Measurements from ENCODE around the gene GATB. TPM values are rescaled to one million over a fixed set of nuclear protein-coding genes. Genes with fewer than 3 reads are reported as not detected.

GATB gene
- total RNA-seq, 6 experiments from 2014 or later: 23.1 to 28.2 (median 24.4) TPM

DNA sequence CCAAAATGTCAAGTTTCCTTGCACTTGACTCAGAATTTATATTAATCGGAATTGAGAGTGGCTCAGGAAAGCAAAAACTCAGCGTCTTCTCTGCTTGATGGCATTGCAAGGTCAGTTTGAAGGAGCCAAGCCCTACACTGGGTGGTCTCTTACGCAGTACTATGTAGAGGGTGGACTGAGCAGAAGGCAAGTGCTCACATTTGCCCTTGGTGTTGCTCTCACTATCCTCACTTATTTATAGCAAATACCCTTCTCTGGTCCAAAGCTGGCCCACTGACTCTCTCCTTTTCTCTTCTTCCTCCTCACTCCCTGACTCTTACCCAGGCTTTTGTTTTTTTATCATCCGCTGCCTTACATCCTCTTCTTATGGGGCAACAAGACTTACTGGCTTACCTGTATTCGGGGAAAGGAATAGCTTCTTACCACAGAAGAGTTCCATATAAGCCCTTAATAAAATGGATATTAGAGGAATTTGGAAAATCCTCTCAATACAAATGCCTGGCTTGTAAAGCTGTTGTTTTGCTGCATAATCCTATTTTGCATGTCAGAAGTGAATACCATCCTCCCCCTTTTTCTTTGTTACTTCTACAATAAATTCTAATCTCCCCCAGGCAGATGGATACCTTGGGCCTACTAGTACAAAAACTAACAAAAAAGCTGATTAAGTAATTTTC lies 24.8 kb upstream of the GATB start:
- Mint-ChIP-seq H3K4me1 (ENCODE audit: low read depth) (peaks cover 7% of the 10 kb centered on the region; the same call in 1 of the 2 replicates), H3K27ac (no peak overlapping the region), H3K27me3 (ENCODE audit: insufficient read depth) (peaks cover 8% of the 10 kb centered on the region), H3K4me3 (no peak overlapping the region), H3K36me3 (ENCODE audit: low read depth) (no peaks in the 10 kb centered on the region), H3K9me3 (no peaks in the 10 kb centered on the region)
- TF ChIP-seq, protein P1, sequence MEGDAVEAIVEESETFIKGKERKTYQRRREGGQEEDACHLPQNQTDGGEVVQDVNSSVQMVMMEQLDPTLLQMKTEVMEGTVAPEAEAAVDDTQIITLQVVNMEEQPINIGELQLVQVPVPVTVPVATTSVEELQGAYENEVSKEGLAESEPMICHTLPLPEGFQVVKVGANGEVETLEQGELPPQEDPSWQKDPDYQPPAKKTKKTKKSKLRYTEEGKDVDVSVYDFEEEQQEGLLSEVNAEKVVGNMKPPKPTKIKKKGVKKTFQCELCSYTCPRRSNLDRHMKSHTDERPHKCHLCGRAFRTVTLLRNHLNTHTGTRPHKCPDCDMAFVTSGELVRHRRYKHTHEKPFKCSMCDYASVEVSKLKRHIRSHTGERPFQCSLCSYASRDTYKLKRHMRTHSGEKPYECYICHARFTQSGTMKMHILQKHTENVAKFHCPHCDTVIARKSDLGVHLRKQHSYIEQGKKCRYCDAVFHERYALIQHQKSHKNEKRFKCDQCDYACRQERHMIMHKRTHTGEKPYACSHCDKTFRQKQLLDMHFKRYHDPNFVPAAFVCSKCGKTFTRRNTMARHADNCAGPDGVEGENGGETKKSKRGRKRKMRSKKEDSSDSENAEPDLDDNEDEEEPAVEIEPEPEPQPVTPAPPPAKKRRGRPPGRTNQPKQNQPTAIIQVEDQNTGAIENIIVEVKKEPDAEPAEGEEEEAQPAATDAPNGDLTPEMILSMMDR (IDR thresholded peaks at IDR 0.05): no peak
- DNase-seq: no peak

DNA sequence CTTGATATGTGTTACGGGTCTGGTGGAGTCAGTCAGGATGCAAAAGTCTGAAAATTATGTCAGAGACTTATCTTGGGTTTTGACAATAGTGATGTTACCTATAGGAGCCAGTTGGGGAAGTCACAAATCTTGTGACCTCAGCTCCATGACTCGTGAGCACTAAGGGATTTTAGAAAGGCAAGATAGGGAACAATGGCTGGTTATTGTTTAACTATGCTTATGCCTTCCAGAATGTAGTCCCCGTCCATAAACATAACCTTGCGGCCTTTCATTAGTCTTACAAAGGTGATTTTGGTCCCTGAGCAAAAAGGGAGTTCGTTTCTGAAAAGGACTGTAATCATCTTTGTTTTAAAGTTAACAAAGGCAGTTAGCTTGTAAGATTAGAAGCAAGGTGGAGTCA lies 23.9 kb upstream of the GATB start:
- no peak for DNase-seq
- peaks cover 7% of the 10 kb centered on the region; the same call in 1 of the 2 replicates for H3K4me1 Mint-ChIP-seq (ENCODE audit: low read depth)

DNA sequence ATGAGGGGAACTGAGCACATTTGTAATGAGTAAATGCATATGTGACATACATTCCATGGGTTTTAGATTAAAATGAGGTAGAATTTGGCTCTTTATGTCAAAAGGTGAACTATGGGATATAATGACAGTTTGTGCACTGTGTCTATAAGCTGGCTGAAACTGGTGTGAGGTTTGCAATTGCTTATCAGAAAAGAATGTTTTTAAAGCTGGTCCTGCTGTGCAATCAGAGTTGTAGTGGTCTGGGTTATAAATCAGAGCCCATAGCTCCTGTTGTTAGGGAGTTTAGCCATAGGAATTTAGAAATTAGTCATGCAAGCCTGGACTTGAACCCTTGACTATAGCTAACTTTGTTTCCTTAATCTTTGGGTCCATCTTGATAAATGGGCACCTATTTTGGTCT lies 23.1 kb upstream of the GATB start:
- Mint-ChIP-seq H3K36me3 (ENCODE audit: low read depth) (no peaks in the 10 kb centered on the region), H3K27ac (no peak overlapping the region), H3K4me3 (no peak overlapping the region), H3K4me1 (ENCODE audit: low read depth) (peaks cover 7% of the 10 kb centered on the region; the same call in 1 of the 2 replicates), H3K27me3 (ENCODE audit: insufficient read depth) (peaks cover 8% of the 10 kb centered on the region), H3K9me3 (no peaks in the 10 kb centered on the region)
- DNase-seq: no peak
- TF ChIP-seq, protein P1 (IDR thresholded peaks at IDR 0.05): no peak

More for the DNA sequence above, 23.9 kb upstream of the GATB start:
- TF ChIP-seq, protein P1 (IDR thresholded peaks at IDR 0.05): no peak
- peaks cover 8% of the 10 kb centered on the region for H3K27me3 Mint-ChIP-seq (ENCODE audit: insufficient read depth)
- H3K9me3 Mint-ChIP-seq: no peaks in the 10 kb centered on the region
- H3K4me3 Mint-ChIP-seq: no peak overlapping the region
- H3K36me3 Mint-ChIP-seq (ENCODE audit: low read depth): no peaks in the 10 kb centered on the region
- H3K27ac Mint-ChIP-seq: no peak overlapping the region

DNA sequence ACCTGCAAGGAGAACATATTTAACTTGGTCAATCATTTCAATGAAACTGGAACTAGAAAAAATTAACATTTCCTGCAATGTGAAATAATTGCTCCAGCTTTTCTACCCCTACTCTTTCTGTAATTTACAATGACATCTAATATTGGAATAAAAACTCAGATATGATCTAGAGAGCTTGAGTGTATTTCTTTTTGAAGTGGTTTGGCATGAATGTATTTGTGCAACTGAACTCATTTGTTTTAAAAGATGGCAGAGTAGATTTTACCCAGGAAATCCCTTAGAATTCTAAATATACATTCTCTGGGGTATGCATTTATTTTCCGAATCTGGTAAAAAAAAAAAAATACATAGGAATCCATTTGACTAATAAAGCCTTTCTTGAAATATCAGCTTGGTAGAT lies 21.5 kb upstream of the GATB start:
- H3K36me3 Mint-ChIP-seq (ENCODE audit: low read depth): no peaks in the 10 kb centered on the region
- H3K9me3 Mint-ChIP-seq: no peaks in the 10 kb centered on the region
- TF ChIP-seq, protein P1 (IDR thresholded peaks at IDR 0.05): no peak
- H3K4me1 Mint-ChIP-seq (ENCODE audit: low read depth): peaks cover 7% of the 10 kb centered on the region; the same call in 1 of the 2 replicates
- H3K27ac Mint-ChIP-seq: no peak overlapping the region
- H3K4me3 Mint-ChIP-seq: no peak overlapping the region
- no peak for DNase-seq
- H3K27me3 Mint-ChIP-seq (ENCODE audit: insufficient read depth): peaks cover 5% of the 10 kb centered on the region

DNA sequence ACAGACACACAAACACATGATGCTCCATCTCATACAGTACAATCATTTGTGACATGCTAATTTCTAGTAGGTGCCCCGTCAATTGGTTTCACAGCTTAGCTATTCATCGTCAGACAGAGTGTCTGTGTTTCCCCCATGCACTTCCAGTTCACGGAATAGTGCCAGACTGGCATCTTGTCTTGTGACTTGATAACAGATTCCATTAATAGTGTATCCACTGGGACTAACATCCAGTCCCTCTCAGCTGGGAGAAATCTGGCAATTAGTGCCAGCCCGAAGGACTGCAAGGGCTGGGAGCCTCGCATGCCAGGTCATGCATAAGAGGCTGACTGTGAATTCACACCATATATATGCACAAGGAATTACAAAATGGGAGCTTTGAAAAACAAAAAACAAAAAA lies 20.2 kb upstream of the GATB start:
- no peak for DNase-seq
- no peak overlapping the region for H3K4me3 Mint-ChIP-seq
- peaks cover 5% of the 10 kb centered on the region for H3K27me3 Mint-ChIP-seq (ENCODE audit: insufficient read depth)
- H3K36me3 Mint-ChIP-seq (ENCODE audit: low read depth): no peaks in the 10 kb centered on the region; the same call in 1 of the 2 replicates
- TF ChIP-seq, protein P1 (IDR thresholded peaks at IDR 0.05): no peak
- H3K27ac Mint-ChIP-seq: no peak overlapping the region
- H3K4me1 Mint-ChIP-seq (ENCODE audit: low read depth): peaks cover 7% of the 10 kb centered on the region; the same call in 1 of the 2 replicates
- peaks cover 2% of the 10 kb centered on the region for H3K9me3 Mint-ChIP-seq
